Measurements from ENCODE around the gene SMS.

SMS gene

GRCh38 chrX:21940356-21940829 lies at the start of gene SMS:
Gene SMS, plus strand, starts transcription at chrX:21940709. Its CDS starts 116 bp downstream, at chrX:21940825.
- peak within 1 kb of the TSS; percentile 82 for H3K9ac ChIP-seq
- peaks cover 9% of the 10 kb centered on the region; the same call in 1 of the 2 replicates for H3K9me3 ChIP-seq
- H3K27me3 ChIP-seq: no peaks in the 10 kb centered on the region
- peaks cover 17% of the 10 kb centered on the region; the same call in 1 of the 2 replicates for H4K20me1 ChIP-seq
- H3K4me3 ChIP-seq: peak within 1 kb of the TSS; percentile 78
- no peaks in the 10 kb centered on the region for H3K4me1 ChIP-seq
- H3K27ac ChIP-seq: peak within 1 kb of the TSS; percentile 83
- peak within 1 kb of the TSS; percentile 63 for H3K4me2 ChIP-seq
- no peaks in the 10 kb centered on the region for H3K36me3 ChIP-seq
- TF ChIP-seq Cebpa-rat (IDR thresholded peaks at IDR 0.05): no peak

- H3K36me3 ChIP-seq: no peaks in the 10 kb centered on the region
- no peak for TF ChIP-seq Cebpa-rat (IDR thresholded peaks at IDR 0.05)
- no peak overlapping the region for H3K4me3 ChIP-seq
- H3K27ac ChIP-seq: no peak overlapping the region
- H3K9me3 ChIP-seq: no peaks in the 10 kb centered on the region
- no peaks in the 10 kb centered on the region for H3K4me1 ChIP-seq
- no peaks in the 10 kb centered on the region for H3K27me3 ChIP-seq
- no peak overlapping the region for H3K9ac ChIP-seq
- H4K20me1 ChIP-seq: no peaks in the 10 kb centered on the region
- no peak overlapping the region for H3K4me2 ChIP-seq
These were observed 35.2 kb upstream of the SMS start for GRCh38 chrX:21905313-21905712.

DNA sequence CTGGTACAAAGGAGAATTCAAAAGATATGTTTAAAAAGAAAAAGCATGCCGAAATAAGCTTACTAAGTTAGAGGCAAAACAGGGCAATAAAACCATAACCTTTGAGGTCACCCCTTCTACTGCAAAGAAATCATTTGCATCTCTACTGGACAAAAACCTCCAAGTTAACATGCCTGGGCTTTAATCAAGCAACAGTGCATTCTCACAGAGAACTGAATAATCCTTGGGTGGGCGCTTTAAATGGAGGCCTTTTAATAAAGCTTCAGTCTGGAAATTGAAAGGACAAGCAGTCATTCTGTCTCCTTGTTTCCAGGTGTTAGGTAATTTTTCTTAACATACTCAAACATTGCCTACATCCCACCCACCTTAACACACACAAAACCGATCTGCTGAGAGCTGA lies 34.6 kb upstream of the SMS start:
- Histone ChIP-seq H3K27me3 (no peaks in the 10 kb centered on the region), H3K9ac (no peak overlapping the region), H3K4me3 (no peak overlapping the region), H3K27ac (no peak overlapping the region), H4K20me1 (no peaks in the 10 kb centered on the region), H3K36me3 (no peaks in the 10 kb centered on the region), H3K4me2 (no peak overlapping the region), H3K9me3 (no peaks in the 10 kb centered on the region), H3K4me1 (no peaks in the 10 kb centered on the region)
- no peak for TF ChIP-seq Cebpa-rat (IDR thresholded peaks at IDR 0.05)

DNA sequence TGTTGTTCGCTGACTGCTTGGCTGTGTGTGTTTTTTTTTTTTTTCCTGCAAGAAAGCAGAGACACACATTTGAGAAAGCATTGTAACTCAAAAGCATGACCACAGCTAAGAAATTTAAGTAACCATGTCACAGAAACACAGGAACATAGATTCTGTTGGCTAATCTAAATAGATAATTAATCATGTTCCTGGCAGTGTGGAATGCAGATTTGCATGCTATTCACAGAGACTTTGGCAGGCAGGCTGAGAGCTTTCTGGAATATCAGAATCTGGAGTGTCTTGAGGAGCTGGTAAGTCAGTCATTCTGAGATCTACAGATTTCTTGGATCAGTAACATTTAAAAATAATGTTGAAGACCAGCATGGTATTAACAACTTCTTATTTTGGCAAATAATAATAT lies 33.2 kb upstream of the SMS start:
- Histone ChIP-seq H3K27ac (no peak overlapping the region), H3K36me3 (no peaks in the 10 kb centered on the region), H3K9me3 (no peaks in the 10 kb centered on the region), H4K20me1 (no peaks in the 10 kb centered on the region), H3K4me1 (no peaks in the 10 kb centered on the region), H3K27me3 (no peaks in the 10 kb centered on the region), H3K9ac (no peak overlapping the region), H3K4me2 (no peak overlapping the region), H3K4me3 (no peak overlapping the region)
- no peak for TF ChIP-seq Cebpa-rat (IDR thresholded peaks at IDR 0.05)

DNA sequence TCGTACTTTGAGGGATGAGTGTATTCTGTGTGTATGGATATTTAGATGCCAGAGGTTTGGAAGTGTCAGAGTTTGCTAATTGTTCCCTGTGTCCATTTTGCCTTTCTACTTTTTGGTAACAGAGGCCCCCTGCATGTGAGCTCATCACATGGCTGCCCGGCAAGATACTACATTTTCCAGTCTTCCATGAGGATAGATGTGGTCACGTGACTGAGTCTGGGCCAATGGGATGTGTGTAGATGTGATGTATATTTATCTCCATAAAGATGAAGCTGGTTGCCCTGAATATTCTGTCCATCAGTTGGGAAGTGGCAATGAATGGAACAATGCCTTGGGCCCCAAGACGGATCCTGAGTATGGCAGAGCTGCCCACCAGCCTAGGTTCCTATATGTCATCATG lies 29.0 kb upstream of the SMS start:
- Histone ChIP-seq H3K4me1 (no peaks in the 10 kb centered on the region), H3K4me3 (no peak overlapping the region), H4K20me1 (no peaks in the 10 kb centered on the region), H3K27me3 (no peaks in the 10 kb centered on the region), H3K9ac (no peak overlapping the region), H3K27ac (no peak overlapping the region), H3K9me3 (no peaks in the 10 kb centered on the region), H3K4me2 (no peak overlapping the region), H3K36me3 (no peaks in the 10 kb centered on the region)
- TF ChIP-seq Cebpa-rat (IDR thresholded peaks at IDR 0.05): no peak

DNA sequence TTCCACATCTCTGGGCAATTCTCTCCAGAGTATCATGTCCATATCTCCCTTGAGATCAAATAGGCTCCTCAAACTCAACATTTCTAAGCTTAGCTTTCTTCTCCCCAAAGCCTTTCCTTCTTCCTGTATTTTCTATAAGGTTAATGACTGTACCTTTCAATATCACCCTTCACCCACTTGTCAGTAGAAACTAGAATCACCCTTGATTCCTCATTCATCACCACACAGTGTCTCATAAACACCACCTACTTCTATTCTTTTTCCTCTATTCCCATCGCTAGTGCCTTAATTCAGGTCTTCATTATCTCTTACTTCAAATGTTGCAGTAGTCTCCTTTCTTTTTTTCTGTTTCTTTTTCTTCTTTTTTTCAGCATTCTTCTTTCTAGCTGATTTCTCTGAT lies 28.3 kb upstream of the SMS start:
- Histone ChIP-seq H3K9me3 (no peaks in the 10 kb centered on the region), H3K4me1 (no peaks in the 10 kb centered on the region), H3K27ac (no peak overlapping the region), H3K4me3 (no peak overlapping the region), H3K27me3 (no peaks in the 10 kb centered on the region), H3K9ac (no peak overlapping the region), H3K4me2 (no peak overlapping the region), H4K20me1 (no peaks in the 10 kb centered on the region), H3K36me3 (no peaks in the 10 kb centered on the region)
- no peak for TF ChIP-seq Cebpa-rat (IDR thresholded peaks at IDR 0.05)

DNA sequence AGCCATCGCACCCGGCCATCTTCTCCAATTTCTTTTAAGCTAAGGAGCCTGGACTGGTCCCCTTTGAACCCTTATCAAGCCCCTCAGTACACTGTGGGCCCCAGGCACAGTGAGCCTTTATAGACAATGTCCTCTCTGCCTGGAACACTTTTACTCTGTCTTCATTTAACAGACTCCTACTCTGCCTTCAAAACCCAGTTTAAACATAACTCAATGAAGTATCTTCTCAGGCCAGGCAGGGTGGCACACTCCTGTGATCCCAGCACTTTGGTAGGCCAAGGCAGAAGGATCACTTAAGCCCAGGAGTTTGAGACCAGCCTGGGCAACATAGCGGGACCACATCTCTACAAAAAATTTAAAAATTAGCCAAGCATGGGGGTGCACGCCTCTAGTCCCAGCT lies 27.5 kb upstream of the SMS start:
- no peaks in the 10 kb centered on the region for H4K20me1 ChIP-seq
- H3K9me3 ChIP-seq: no peaks in the 10 kb centered on the region
- H3K27ac ChIP-seq: no peak overlapping the region
- H3K4me1 ChIP-seq: no peaks in the 10 kb centered on the region
- H3K4me3 ChIP-seq: no peak overlapping the region
- H3K9ac ChIP-seq: no peak overlapping the region
- no peaks in the 10 kb centered on the region for H3K36me3 ChIP-seq
- TF ChIP-seq Cebpa-rat (IDR thresholded peaks at IDR 0.05): no peak
- H3K27me3 ChIP-seq: no peaks in the 10 kb centered on the region
- H3K4me2 ChIP-seq: no peak overlapping the region

GRCh38 chrX:21926116-21926515 lies 14.4 kb upstream of the SMS start:
- Histone ChIP-seq H3K4me1 (no peaks in the 10 kb centered on the region; the same call in 1 of the 2 replicates), H3K4me3 (no peak overlapping the region), H3K9ac (no peak overlapping the region), H4K20me1 (no peaks in the 10 kb centered on the region), H3K27me3 (no peaks in the 10 kb centered on the region), H3K27ac (no peak overlapping the region), H3K9me3 (no peaks in the 10 kb centered on the region), H3K36me3 (no peaks in the 10 kb centered on the region), H3K4me2 (no peak overlapping the region)
- no peak for TF ChIP-seq Cebpa-rat (IDR thresholded peaks at IDR 0.05)

GRCh38 chrX:21926527-21927278 lies 13.8 kb upstream of the SMS start:
- TF ChIP-seq Cebpa-rat (IDR thresholded peaks at IDR 0.05): no peak
- H3K9me3 ChIP-seq: no peaks in the 10 kb centered on the region
- H3K4me3 ChIP-seq: no peak overlapping the region
- no peak overlapping the region for H3K4me2 ChIP-seq
- no peaks in the 10 kb centered on the region for H4K20me1 ChIP-seq
- no peak overlapping the region for H3K27ac ChIP-seq
- no peaks in the 10 kb centered on the region; the same call in 1 of the 2 replicates for H3K4me1 ChIP-seq
- no peaks in the 10 kb centered on the region for H3K36me3 ChIP-seq
- no peak overlapping the region for H3K9ac ChIP-seq
- H3K27me3 ChIP-seq: no peaks in the 10 kb centered on the region

DNA sequence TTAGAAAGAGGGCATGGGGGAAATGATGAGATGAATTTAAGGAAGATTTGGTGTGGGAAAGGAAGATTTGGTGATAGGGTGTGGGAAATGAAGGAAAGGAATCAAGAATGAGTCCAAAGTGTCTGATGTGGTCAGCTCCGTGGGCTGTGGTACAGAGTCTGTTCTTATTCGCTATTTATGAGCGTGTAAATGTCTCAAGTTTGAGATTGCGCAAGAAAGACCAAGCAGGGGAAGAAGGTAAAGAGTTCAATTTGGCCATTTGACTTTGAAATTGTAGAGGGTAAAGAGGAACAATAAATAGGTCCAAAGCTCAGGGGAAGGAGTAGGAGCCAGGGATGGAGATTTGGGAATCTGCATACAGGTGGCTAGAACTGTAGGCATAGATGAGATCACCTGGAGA lies 11.3 kb upstream of the SMS start:
- Histone ChIP-seq H3K4me2 (no peak overlapping the region), H3K4me1 (no peaks in the 10 kb centered on the region; the same call in 1 of the 2 replicates), H3K9me3 (no peaks in the 10 kb centered on the region), H3K4me3 (no peak overlapping the region), H4K20me1 (no peaks in the 10 kb centered on the region), H3K27ac (no peak overlapping the region), H3K36me3 (no peaks in the 10 kb centered on the region), H3K27me3 (no peaks in the 10 kb centered on the region), H3K9ac (no peak overlapping the region)
- TF ChIP-seq Cebpa-rat (IDR thresholded peaks at IDR 0.05): peak; percentile 86

All from BLaER1 (cell line).